HepG2 (cell line): ENCODE results near the gene FGGY. TPM values are rescaled to one million over a fixed set of nuclear protein-coding genes. Genes with fewer than 3 reads are reported as not detected.
A peak's percentile ranks its signal among the peaks of the same experiment; 100 is the strongest.

Experiments used
- CCAR2 ChIP-seq: fragments of 200-400 bp; formaldehyde crosslinking; optimal IDR thresholded peaks from 2 replicates; pipeline ENCODE3; 2018; ENCODE audit warnings: low read depth, mild to moderate bottlenecking, low read length, moderate library complexity
- ERF ChIP-seq: IDR thresholded peaks from 2 replicates; pipeline ENCODE4 v1.6.1; 2018; ENCODE audit warnings: missing biosample characterization, missing genetic modification reagents
- FOSL2 ChIP-seq: sonication (generic); formaldehyde crosslinking; IDR thresholded peaks from 2 replicates; pipeline ENCODE4 v1.4.0; 2020; ENCODE audit warnings: missing genetic modification reagents
- GMEB1 ChIP-seq: sonication (generic); formaldehyde crosslinking; IDR thresholded peaks from 2 replicates; pipeline ENCODE4 v1.5.1; 2020; ENCODE audit warnings: missing genetic modification reagents, mild to moderate bottlenecking, borderline replicate concordance
- HNRNPLL ChIP-seq: fragments of 200-400 bp; formaldehyde crosslinking; IDR thresholded peaks from 2 replicates; pipeline ENCODE4 v1.6.1; 2017; ENCODE audit warnings: mild to moderate bottlenecking, low read depth, low read length; ENCODE audit not compliant: poor library complexity, severe bottlenecking
- IKZF5 ChIP-seq: IDR thresholded peaks from 2 replicates; pipeline ENCODE4 v1.6.1; 2018; ENCODE audit warnings: missing genetic modification reagents, mild to moderate bottlenecking, missing compliant biosample characterization
- NFRKB ChIP-seq: fragments of 450-650 bp; IDR thresholded peaks from 2 replicates; pipeline ENCODE4 v1.6.1; 2017
- PCBP1 ChIP-seq: fragments of 200-400 bp; formaldehyde crosslinking; IDR thresholded peaks from 2 replicates; pipeline ENCODE4 v1.6.1; 2017; ENCODE audit warnings: mild to moderate bottlenecking, low read depth, low read length, borderline replicate concordance
- POGZ ChIP-seq: sonication (generic); formaldehyde crosslinking; IDR thresholded peaks from 2 replicates; pipeline ENCODE4 v1.4.0; 2020; ENCODE audit warnings: mild to moderate bottlenecking, missing genetic modification reagents
- PRMT3 ChIP-seq: sonication (generic); formaldehyde crosslinking; IDR thresholded peaks from 2 replicates; pipeline ENCODE4 v1.8.1; 2022; ENCODE audit warnings: low read depth, mild to moderate bottlenecking, moderate library complexity, missing genetic modification reagents, borderline replicate concordance
- RCOR2 ChIP-seq: IDR thresholded peaks from 2 replicates; pipeline ENCODE4 v1.6.1; 2016; ENCODE audit warnings: missing biosample characterization, missing genetic modification reagents
- RXRA ChIP-seq: sonication (generic); formaldehyde crosslinking; IDR thresholded peaks from 2 replicates; pipeline ENCODE4 v1.5.1; 2020; ENCODE audit warnings: missing genetic modification reagents
- SALL1 ChIP-seq: sonication (generic); formaldehyde crosslinking; IDR thresholded peaks from 2 replicates; pipeline ENCODE4 v1.8.0; 2022; ENCODE audit warnings: mild to moderate bottlenecking, missing genetic modification reagents
- SMC3 ChIP-seq: IDR thresholded peaks from 2 replicates; pipeline ENCODE4 v1.6.1; 2011; ENCODE audit warnings: low read length, improper control_type of control experiment
- TEAD2 ChIP-seq: sonication (generic); formaldehyde crosslinking; IDR thresholded peaks from 2 replicates; pipeline ENCODE4 v1.9.0; 2021; ENCODE audit warnings: missing genetic modification reagents
- YY1 ChIP-seq: IDR thresholded peaks from 2 replicates; pipeline ENCODE4 v1.6.1; 2011; ENCODE audit warnings: low read length, low read depth, moderate library complexity, mild to moderate bottlenecking; ENCODE audit not compliant: insufficient read depth, insufficient replicate concordance
- ZNF24 ChIP-seq: fragments of 450-650 bp; IDR thresholded peaks from 2 replicates; pipeline ENCODE4 v1.6.1; 2017; ENCODE audit warnings: antibody characterized with exemption, mild to moderate bottlenecking
- ZNF33A ChIP-seq: sonication (generic); formaldehyde crosslinking; IDR thresholded peaks from 2 replicates; pipeline ENCODE4 v1.5.1; 2020; ENCODE audit warnings: missing genetic modification reagents, mild to moderate bottlenecking, moderate library complexity, borderline replicate concordance
- ZNF501 ChIP-seq: sonication (generic); formaldehyde crosslinking; IDR thresholded peaks from 2 replicates; pipeline ENCODE4 v1.5.1; 2020; ENCODE audit warnings: mild to moderate bottlenecking, moderate library complexity, missing genetic modification reagents
- ZNF503 ChIP-seq: sonication (generic); formaldehyde crosslinking; IDR thresholded peaks from 2 replicates; pipeline ENCODE4 v1.4.0; 2020; ENCODE audit warnings: missing genetic modification reagents
- ZNF556 ChIP-seq: sonication (generic); formaldehyde crosslinking; IDR thresholded peaks from 2 replicates; pipeline ENCODE4 v1.4.0; 2020; ENCODE audit warnings: mild to moderate bottlenecking, missing genetic modification reagents, borderline replicate concordance
- ZNF678 ChIP-seq: sonication (generic); formaldehyde crosslinking; IDR thresholded peaks from 2 replicates; pipeline ENCODE4 v1.4.0; 2020; ENCODE audit warnings: mild to moderate bottlenecking, missing genetic modification reagents
- ZNF691 ChIP-seq: sonication (generic); formaldehyde crosslinking; IDR thresholded peaks from 2 replicates; pipeline ENCODE4 v1.4.0; 2020; ENCODE audit warnings: missing genetic modification reagents, low read depth, mild to moderate bottlenecking, borderline replicate concordance
- ZNF761 ChIP-seq: sonication (generic); formaldehyde crosslinking; conservative IDR thresholded peaks from 2 replicates; pipeline ENCODE4 v1.4.0; 2020; ENCODE audit warnings: mild to moderate bottlenecking, missing genetic modification reagents
- ZNF766 ChIP-seq: sonication (generic); formaldehyde crosslinking; IDR thresholded peaks from 2 replicates; pipeline ENCODE4 v1.5.0; 2020; ENCODE audit warnings: missing genetic modification reagents, borderline replicate concordance
- polyA plus RNA-seq, 8 experiments: library from polyadenylated mRNA; depleted of rRNA in 3 of 8; stranded (reverse) in 7 of 8; unstranded in 1 of 8; fragments of >200 nt; fragmentation: Illumina TruSeq in 4 of 8; extraction: Trizol in 4 of 8; gene quantifications; 2 replicates each; pipeline versions ENCODE4 v1.2.1 to v1.2.3, GENCODE V29; 2011 to 2016; ENCODE audit warnings: low read depth in 4 of 8, missing spikeins in 1 of 8, mixed read lengths in 1 of 8; ENCODE audit not compliant: insufficient read depth in 1 of 8
- total RNA-seq, 5 experiments: library from RNA; depleted of rRNA; stranded (reverse); fragments of >200 nt; fragmentation: Illumina TruSeq; extraction: Trizol; gene quantifications; 2 replicates each; pipeline ENCODE4 v1.2.3, GENCODE V29; 2016; ENCODE audit warnings: low read depth in 1 of 5

Gene FGGY
- total and polyA plus RNA-seq, 2 of the 13 experiments (the other 11 are each of a cell fraction or from before 2014, with no cell fraction given) = 15.7 to 27.5 TPM

GRCh38 chr1:59759156-59759925, 462.4 kb downstream of the FGGY start (continued):
- no peak for TF ChIP-seq TEAD2 (CRISPR knock-in tag)
- TF ChIP-seq RXRA (CRISPR knock-in tag) = no peak
- no peak for TF ChIP-seq CCAR2
- no peak for TF ChIP-seq ZNF24
- no peak for TF ChIP-seq PRMT3 (CRISPR knock-in tag)
- no peak for TF ChIP-seq ZNF761 (CRISPR knock-in tag)
- peak; percentile 61; the same call in 1 of the 2 replicates for TF ChIP-seq SALL1 (CRISPR knock-in tag)
- no peak for TF ChIP-seq POGZ (CRISPR knock-in tag)
- peak; percentile 57; the same call in 1 of the 2 replicates for TF ChIP-seq IKZF5 (CRISPR knock-in tag)
- TF ChIP-seq ZNF501 (CRISPR knock-in tag) = 0 out of 2 replicates have a peak, but pooled peaks have one; percentile 27
- peak; percentile 27; the same call in 1 of the 2 replicates for TF ChIP-seq ERF (CRISPR knock-in tag)
- TF ChIP-seq ZNF503 (CRISPR knock-in tag) = no peak
- TF ChIP-seq ZNF33A = no peak
- no peak for TF ChIP-seq RCOR2 (CRISPR knock-in tag)
- TF ChIP-seq ZNF678 (CRISPR knock-in tag) = no peak
- no peak for TF ChIP-seq ZNF766
- TF ChIP-seq HNRNPLL = peak; percentile 58
- peak; percentile 92 for TF ChIP-seq SMC3
- no peak; the same call in 1 of the 2 replicates for TF ChIP-seq FOSL2 (CRISPR knock-in tag)
- no peak for TF ChIP-seq NFRKB
- TF ChIP-seq ZNF691 (CRISPR knock-in tag) = 0 out of 2 replicates have a peak, but pooled peaks have one; percentile 53
- TF ChIP-seq YY1 = peak; percentile 32
- TF ChIP-seq GMEB1 (CRISPR knock-in tag) = 0 out of 2 replicates have a peak, but pooled peaks have one; percentile 30
- no peak for TF ChIP-seq PCBP1
- no peak for TF ChIP-seq ZNF556 (CRISPR knock-in tag)
